BJ (cell line): Measurements from ENCODE around the gene WT1. TPM values are rescaled to one million over a fixed set of nuclear protein-coding genes. Genes with fewer than 3 reads are reported as not detected.

ENCODE experiments used
- CTCF ChIA-PET: fragments of 350-600 bp; formaldehyde crosslinking; extraction: SDS; loops from one replicate; lab custom pipeline; 2021; ENCODE audit warnings: antibody characterized with exemption, inconsistent platforms; lab: Yijun Ruan, JAX
- POLR2A ChIA-PET: fragments of 300-600 bp; sonication (Branson Sonifier 250); formaldehyde crosslinking; extraction: SDS; loops from one replicate; lab custom pipeline; 2021; ENCODE audit warnings: antibody characterized with exemption; lab: Charles Lee
- DNase-seq: peaks from one replicate; pipeline ENCODE4 v3.0.0-alpha.2; 2011; ENCODE audit warnings: low read depth
- H3K27me3 ChIP-seq: 2 replicates; pipeline ENCODE4 v1.6.0; 2011; ENCODE audit warnings: low read length; ENCODE audit not compliant: control insufficient read depth, insufficient read depth
- H3K36me3 ChIP-seq: 2 replicates; pipeline ENCODE4 v1.5.1; 2011; ENCODE audit warnings: low read length; ENCODE audit not compliant: control insufficient read depth, insufficient read depth
- H3K4me3 ChIP-seq: 2 replicates; pipeline ENCODE4 v1.5.1; 2011; ENCODE audit warnings: low read depth, mild to moderate bottlenecking, control low read depth, low read length
- CTCF ChIP-seq: IDR thresholded peaks from 2 replicates; pipeline ENCODE4 v1.5.1; 2011; ENCODE audit warnings: low read depth, mild to moderate bottlenecking, control low read depth, inconsistent platforms, low read length, moderate library complexity; ENCODE audit not compliant: insufficient read depth
- polyA plus RNA-seq: library from polyadenylated mRNA; depleted of rRNA; stranded (reverse); fragments of >200 nt; gene quantifications from 2 replicates; pipeline ENCODE4 v1.2.3, GENCODE V29; 2011

Gene WT1
- polyA plus RNA-seq, 1 experiment: not detected

DNA sequence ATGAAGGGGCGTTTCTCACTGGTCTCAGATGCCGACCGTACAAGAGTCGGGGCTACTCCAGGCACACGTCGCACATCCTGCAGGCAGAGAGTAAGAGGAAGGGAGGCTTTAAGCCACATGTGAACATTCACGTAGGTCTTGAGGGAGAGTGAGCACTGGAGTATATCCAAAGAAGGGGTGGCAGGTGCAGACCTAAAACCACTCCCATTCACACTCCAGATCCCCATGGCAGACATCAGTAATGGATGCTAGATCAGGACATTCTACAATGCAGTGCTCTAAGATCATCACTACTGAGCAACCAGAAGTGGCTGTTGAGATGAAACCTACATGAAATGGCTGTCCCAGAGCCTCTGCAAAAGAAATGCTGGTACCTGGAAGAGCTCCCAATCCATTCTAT lies 39.0 kb downstream of the WT1 start:
- no peak overlapping the region for H3K4me3 ChIP-seq
- DNase-seq: no peak
- CTCF ChIA-PET: no interaction called here
- no peak for TF ChIP-seq CTCF
- H3K27me3 ChIP-seq: no peaks in the 10 kb centered on the region
- no peaks in the 10 kb centered on the region for H3K36me3 ChIP-seq
- POLR2A ChIA-PET: no interaction called here

DNA sequence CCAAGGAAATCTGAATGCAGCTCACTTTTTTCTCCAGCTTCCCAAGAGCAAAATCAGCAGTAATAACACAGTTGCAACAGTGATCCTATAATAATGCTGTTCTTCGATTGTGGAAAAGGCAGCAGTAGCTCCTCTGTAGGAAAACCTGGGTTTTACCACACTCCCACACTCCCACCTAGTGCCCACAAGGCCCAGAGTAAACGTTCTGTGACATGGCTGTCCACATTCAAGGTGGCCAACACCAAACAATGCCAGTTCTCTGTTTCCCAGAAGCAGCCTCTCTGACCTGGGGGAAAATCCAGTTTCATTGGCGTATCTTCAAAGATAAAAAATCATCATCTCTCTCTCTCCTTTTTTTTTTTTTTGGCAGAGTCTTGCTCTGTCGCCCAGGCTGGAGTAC lies 40.2 kb downstream of the WT1 start:
- Histone ChIP-seq H3K36me3 (no peaks in the 10 kb centered on the region), H3K4me3 (no peak overlapping the region), H3K27me3 (no peaks in the 10 kb centered on the region)
- ChIA-PET CTCF (interaction anchor here (0.6 kb wide), 1 partner anchor 26 kb away, joined by 3 read pairs; no protein-coding TSS in a partner anchor), POLR2A (no interaction called here)
- TF ChIP-seq CTCF: no peak
- no peak for DNase-seq

DNA sequence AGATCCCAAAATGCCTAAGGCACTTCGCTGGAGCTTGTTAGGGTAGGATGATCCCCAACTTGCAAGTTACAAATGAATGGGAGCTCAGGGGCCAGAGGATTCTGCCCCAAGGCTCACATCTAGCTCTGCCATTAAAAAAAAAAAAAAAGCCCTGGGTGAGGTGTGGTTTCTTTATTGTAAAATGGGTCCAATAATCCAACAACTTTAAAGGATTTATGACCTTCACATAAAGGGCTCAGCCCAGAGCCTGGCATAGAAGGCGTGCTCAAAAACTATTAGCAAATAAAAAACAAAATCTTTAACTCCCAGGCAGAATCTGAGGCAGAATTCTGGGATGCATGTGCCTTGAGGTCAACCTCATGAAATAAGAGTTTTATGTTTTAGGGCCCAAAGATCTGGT lies 42.5 kb downstream of the WT1 start:
- CTCF ChIA-PET: interaction anchor here (0.6 kb wide), 1 partner anchor 85 kb away, joined by 3 read pairs; no protein-coding TSS in a partner anchor
- Histone ChIP-seq H3K4me3 (no peak overlapping the region), H3K27me3 (no peaks in the 10 kb centered on the region), H3K36me3 (no peaks in the 10 kb centered on the region)
- TF ChIP-seq CTCF: no peak
- no peak for DNase-seq
- POLR2A ChIA-PET: no interaction called here

- POLR2A ChIA-PET: no interaction called here
- no peak for TF ChIP-seq CTCF
- DNase-seq: no peak
- no peak overlapping the region for H3K4me3 ChIP-seq
- CTCF ChIA-PET: no interaction called here
- no peaks in the 10 kb centered on the region for H3K36me3 ChIP-seq
- H3K27me3 ChIP-seq: no peaks in the 10 kb centered on the region
These were observed 43.3 kb downstream of the WT1 start for GRCh38 chr11:32391956-32392553.

DNA sequence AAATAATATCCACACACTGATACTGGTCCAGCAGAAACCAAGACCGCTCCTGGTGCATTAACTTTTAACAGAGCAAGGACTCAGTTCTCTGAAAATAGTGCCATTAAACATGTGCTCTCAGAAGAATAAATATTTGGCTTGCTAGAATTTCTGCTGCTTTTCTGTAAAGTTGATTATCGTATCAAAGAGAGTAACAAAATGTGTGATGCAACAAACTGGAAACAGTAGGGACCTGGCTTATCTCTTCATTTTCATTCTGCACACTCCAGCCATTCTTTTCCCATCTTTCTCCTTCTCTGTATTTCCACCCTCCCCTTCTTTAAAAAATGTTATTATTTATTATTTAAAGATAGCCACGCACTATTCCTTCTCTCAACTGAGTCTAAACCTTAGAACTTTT lies 43.9 kb downstream of the WT1 start:
- POLR2A ChIA-PET: no interaction called here
- TF ChIP-seq CTCF: no peak
- CTCF ChIA-PET: no interaction called here
- H3K27me3 ChIP-seq: no peaks in the 10 kb centered on the region
- no peak overlapping the region for H3K4me3 ChIP-seq
- H3K36me3 ChIP-seq: no peaks in the 10 kb centered on the region
- DNase-seq: no peak
